ENCODE results near the gene ASPN.

The ASPN gene

DNA sequence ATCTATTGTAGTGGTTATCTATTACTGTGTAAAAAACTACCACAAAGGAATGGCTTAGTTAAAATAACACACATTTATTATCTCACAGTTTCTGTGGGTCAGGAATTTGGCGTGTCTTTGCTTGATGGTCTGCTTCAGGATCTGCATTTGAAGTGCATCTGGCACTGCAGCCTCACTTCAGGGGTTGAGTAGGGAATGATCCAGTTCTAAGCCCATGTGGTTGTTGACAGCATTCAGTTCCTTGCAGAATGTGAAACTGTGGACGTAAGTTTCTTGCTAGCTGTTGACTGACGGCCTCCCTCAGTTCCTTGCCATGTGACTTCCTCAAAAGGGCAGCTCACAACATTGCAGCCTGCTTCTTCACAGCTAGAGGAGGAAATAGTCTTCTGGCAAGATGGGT is 75.8 kb downstream of the ASPN start:
- no peak for DNase-seq
